22Rv1 (cell line): ENCODE results near the gene HYAL2.

Source experiments
- H3K27ac ChIP-seq: fragments of 450-650 bp; 2 replicates; pipeline ENCODE4 v1.5.1; 2017
- ZFX ChIP-seq: fragments of 450-650 bp; IDR thresholded peaks from 2 replicates; pipeline ENCODE4 v1.6.1; 2017; ENCODE audit warnings: antibody characterized with exemption, borderline replicate concordance
- TF ChIP-seq, protein P1 (sequence below): fragments of 450-650 bp; IDR thresholded peaks from 2 replicates; pipeline ENCODE4 v1.5.1; 2017; ENCODE audit warnings: mild to moderate bottlenecking

The HYAL2 gene, protein sequence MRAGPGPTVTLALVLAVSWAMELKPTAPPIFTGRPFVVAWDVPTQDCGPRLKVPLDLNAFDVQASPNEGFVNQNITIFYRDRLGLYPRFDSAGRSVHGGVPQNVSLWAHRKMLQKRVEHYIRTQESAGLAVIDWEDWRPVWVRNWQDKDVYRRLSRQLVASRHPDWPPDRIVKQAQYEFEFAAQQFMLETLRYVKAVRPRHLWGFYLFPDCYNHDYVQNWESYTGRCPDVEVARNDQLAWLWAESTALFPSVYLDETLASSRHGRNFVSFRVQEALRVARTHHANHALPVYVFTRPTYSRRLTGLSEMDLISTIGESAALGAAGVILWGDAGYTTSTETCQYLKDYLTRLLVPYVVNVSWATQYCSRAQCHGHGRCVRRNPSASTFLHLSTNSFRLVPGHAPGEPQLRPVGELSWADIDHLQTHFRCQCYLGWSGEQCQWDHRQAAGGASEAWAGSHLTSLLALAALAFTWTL

DNA sequence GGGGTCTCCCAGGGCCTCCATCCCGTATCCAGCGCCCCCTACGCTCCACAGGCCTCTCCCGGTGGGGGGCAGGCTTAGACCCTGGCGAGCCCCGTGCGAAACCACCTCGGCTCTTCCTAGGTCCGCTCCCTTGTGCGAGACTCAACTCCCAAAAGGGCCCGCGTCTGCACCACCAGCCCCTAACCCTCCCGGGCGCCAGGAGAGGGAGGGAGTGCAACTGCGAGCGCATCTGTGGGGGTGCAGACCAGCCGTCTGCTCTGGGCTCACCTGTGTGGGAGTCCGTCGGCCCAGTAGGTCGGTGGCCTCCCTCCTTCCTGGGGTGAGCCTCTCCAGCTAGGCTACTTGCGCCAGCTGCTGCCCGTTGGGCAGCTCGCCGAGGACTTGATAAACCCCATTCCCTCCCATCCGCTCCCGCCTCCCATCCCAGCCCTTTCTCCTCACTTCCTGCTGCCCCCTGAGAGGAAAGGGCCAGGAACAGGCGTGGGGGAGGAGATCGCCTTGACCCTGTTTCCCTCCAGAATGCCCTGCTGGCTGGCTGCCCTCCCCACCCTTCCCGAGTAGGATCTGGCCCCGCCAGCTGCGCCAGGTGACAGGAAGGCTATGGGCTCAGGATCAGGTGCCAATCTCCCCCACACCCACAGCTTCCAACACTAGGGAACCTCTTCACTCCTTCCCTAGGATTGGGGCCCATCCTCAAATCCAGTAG is at the start of gene HYAL2:
TSS of gene HYAL2 (minus strand) at position 360 of the 706 bp plus-strand sequence. CDS start 2,256 bp downstream, outside the sequence.
- TF ChIP-seq, protein P1, sequence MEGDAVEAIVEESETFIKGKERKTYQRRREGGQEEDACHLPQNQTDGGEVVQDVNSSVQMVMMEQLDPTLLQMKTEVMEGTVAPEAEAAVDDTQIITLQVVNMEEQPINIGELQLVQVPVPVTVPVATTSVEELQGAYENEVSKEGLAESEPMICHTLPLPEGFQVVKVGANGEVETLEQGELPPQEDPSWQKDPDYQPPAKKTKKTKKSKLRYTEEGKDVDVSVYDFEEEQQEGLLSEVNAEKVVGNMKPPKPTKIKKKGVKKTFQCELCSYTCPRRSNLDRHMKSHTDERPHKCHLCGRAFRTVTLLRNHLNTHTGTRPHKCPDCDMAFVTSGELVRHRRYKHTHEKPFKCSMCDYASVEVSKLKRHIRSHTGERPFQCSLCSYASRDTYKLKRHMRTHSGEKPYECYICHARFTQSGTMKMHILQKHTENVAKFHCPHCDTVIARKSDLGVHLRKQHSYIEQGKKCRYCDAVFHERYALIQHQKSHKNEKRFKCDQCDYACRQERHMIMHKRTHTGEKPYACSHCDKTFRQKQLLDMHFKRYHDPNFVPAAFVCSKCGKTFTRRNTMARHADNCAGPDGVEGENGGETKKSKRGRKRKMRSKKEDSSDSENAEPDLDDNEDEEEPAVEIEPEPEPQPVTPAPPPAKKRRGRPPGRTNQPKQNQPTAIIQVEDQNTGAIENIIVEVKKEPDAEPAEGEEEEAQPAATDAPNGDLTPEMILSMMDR, result no peak
- TF ChIP-seq ZFX, result no peak
- peak within 1 kb of the TSS; percentile 85 for H3K27ac ChIP-seq

DNA sequence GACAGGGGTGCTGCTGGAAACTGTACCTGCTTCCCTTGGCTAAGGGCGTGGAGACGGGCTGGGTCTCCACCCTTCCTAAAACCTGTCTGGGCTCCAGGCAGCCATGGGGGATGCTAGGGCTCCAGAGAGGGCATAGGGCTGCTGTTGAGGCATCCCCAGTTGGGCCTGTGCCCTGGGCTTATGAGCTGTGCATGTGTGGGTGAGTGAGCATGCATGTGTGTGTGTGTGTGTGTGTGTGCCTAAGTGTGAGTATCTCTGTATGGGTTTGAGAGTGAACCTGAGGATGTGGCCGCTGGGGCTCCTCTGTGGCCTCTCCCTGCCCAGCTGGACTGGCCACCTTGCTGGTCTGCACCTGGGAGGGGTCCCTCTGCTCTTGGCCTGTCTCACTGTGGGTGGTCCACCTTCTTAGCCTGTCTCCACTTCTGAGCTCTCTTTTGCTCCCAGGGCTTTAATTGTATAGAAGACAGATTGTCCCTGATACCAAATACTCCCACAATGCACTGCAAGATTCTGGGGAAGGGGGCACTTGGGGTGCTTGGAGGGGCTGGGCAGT is 48.7 kb upstream of the HYAL2 start:
- no peak for TF ChIP-seq ZFX
- TF ChIP-seq, protein P1, result no peak
- H3K27ac ChIP-seq, result no peak overlapping the region

DNA sequence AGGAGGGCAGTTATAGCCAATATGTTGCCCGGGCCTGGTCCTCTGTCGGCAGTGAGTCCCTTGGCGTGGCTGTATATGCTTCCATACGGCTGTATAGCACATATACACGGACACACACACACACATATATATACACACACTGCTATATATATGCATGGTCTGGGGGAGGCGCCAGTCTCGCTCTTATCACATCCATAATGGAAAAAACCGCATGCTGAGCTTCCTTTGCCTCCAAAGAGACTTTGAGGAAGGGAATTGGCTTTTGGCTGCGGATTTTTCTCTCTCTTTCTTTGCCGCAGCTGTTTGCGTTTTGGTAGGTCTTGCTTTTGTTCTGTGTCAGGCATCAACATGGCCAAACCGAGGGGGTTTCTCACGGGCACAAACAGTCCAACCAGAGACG is 48.0 kb upstream of the HYAL2 start:
- no peak overlapping the region for H3K27ac ChIP-seq
- TF ChIP-seq, protein P1, result peak; percentile 19
- no peak for TF ChIP-seq ZFX

DNA sequence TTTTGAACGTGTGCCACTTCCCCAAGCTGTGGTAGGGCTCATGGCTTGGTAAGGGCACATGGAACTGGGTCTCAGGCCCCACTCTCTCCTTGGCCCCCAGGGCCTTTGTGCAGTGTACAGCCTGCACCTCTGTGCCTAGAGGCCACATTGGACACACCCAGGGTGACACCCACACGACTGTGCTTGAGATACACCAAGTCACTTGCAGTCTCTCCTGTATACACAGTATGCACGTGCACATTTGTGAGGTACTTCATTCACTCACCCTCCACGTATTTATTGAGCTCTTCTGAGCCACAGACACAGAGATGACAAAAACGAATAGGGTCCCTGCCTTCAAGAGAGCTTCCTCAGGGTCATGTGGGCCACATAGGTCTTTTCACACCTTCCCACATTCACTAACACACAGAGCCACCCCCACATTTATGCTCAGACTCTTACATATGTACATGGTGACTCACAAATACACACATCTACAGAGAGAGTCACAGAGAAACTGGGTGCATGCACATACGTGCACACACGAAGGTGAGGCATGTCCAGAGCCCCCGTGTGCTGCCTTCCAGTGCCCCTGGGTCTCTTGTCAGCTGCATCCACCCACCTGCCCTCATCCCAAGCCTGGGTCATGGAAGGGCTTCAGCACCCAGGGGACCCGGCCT is 46.6 kb upstream of the HYAL2 start:
- H3K27ac ChIP-seq, result no peak overlapping the region
- no peak for TF ChIP-seq ZFX
- TF ChIP-seq, protein P1, result no peak

DNA sequence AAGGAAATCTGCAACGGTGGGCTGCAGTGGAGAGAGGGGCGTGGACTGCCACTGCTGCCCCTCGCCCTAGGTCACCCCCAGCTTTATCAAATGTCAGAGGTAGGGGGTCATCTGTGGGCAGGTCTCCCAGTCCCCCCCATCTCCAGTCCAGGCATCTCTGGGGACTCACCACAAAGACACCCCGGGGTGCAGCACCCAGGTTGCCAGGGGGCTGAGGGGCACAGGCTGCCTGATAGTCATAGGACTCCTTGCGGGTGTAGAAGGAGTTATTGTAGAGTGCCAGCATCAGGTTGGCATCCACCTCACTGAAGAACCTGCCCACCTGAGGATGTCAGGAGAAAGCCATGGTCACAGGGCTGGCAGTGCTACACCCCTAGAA is 43.3 kb upstream of the HYAL2 start:
- 0 out of 2 replicates have a peak overlapping the region, but pooled peaks have one; percentile 45 for H3K27ac ChIP-seq
- TF ChIP-seq ZFX, result no peak
- TF ChIP-seq, protein P1, result no peak; the same call in 1 of the 2 replicates

DNA sequence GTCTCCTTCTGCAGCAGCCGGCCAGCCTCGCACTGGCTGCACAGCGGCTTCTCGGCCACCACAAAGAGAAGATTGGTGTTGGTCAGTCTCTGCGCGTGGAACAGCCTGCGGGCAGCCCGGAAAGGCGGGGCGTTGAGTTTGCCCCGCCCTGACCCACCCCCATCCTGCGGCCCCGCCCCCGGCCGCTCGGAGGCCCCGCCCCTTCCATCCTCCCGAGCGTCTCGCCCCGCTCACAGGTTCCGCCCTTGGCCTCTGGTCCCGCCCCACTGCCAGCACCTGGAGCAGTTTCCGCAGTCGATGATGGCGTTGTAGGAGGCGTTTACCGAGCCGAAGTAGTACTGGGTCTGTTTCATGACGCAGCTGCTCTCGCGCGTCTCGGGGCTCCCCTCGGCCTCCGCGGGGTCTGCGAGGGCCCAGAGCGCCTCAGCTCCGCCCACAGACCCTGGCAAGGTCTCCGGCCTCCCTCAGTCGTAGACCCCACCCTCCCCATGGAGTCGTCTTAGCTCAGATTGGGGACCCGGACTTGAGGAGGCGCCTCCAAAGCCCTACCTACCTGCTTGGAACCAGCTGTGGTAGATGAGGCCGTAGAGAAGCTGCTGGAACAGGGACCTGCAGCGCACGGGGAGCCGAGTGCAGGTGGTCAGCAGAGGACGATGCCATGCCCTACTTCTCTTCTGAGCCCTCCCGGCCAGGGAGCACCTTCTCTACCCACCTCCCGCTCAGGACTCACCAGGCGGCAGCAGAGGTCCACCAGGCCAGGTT is 42.7 kb upstream of the HYAL2 start:
- no peak for TF ChIP-seq ZFX
- TF ChIP-seq, protein P1, result peak; percentile 38
- H3K27ac ChIP-seq, result peak overlapping the region; percentile 45; the same call in 1 of the 2 replicates
